ENCODE measurements around the gene RAB31. TPM values are rescaled to one million over a fixed set of nuclear protein-coding genes. Genes with fewer than 3 reads are reported as not detected.

The RAB31 gene
- polyA plus RNA-seq, 1 experiment, result 37.2 TPM

DNA sequence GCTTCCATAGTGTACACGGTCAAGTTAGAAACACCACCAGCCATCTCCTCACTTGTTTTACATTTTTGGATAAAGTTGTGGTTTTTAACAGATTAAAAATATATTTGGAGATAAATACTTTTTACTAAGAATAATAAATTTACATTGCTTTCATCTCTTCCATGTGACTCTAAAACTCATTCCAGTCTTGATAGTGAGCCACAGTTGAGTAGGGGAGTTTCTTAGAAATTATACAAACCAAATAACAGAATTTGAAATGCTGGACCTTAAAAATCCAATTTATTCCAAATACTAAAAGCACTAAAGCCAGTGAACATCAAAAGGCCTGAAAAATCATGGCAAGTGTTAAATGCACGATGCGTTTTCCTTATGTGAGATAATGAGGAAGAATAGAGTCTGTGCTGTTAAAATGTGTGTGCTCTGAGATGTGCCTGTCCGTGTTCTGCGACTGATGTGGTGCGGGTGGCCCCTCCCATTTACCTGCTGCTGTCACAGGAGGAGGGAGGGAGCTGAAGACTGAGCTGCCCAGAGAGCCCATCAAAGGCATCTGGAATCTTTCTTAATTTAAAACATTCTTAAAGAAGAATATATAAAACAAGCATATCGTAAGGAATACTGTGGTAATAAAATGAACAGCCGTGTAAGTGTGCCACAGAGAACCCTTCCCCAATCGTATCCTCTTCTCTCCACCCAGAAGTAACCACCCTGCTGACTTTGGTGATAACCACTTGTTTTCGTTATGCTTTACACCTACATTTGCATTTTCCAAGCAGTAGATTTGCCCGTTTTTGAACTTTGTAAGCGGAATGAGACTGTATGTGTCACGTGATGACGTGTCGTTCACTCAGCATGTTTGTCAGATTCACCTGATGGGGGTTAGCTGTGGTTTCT is 120.7 kb downstream of the RAB31 start:
- POLR2A ChIA-PET, result no interaction called here
- CTCF ChIA-PET, result interaction anchor here (1.6 kb wide), 1 partner anchor 7 kb away, joined by 3 read pairs; no protein-coding TSS in a partner anchor
- H3K27me3 ChIP-seq (ENCODE audit: control insufficient read depth, insufficient read depth, low read length), result no peaks in the 10 kb centered on the region
- peaks cover 3% of the 10 kb centered on the region for H3K36me3 ChIP-seq (ENCODE audit: control insufficient read depth, insufficient read depth, low read length)
- no peak for DNase-seq (ENCODE audit: low read depth)
- TF ChIP-seq, protein P1, sequence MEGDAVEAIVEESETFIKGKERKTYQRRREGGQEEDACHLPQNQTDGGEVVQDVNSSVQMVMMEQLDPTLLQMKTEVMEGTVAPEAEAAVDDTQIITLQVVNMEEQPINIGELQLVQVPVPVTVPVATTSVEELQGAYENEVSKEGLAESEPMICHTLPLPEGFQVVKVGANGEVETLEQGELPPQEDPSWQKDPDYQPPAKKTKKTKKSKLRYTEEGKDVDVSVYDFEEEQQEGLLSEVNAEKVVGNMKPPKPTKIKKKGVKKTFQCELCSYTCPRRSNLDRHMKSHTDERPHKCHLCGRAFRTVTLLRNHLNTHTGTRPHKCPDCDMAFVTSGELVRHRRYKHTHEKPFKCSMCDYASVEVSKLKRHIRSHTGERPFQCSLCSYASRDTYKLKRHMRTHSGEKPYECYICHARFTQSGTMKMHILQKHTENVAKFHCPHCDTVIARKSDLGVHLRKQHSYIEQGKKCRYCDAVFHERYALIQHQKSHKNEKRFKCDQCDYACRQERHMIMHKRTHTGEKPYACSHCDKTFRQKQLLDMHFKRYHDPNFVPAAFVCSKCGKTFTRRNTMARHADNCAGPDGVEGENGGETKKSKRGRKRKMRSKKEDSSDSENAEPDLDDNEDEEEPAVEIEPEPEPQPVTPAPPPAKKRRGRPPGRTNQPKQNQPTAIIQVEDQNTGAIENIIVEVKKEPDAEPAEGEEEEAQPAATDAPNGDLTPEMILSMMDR (IDR thresholded peaks at IDR 0.05; ENCODE audit: insufficient read depth, low read depth, low read length), result no peak
- H3K4me3 ChIP-seq (ENCODE audit: low read depth, low read length), result no peak overlapping the region

DNA sequence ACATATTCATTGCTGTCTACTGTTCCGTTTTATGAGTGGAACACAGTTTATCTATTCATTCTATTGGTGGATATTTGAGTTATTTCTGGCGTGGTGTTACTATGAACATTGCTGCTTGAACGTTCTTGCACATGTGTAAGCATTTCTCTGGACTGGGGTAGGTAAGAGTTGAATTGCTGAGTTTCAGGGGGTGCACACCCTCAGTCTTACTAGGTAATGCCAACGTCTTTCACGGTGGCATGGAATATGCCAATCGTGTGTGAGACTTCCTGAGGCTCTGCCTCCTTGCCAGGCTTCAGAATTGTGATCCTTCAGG is 121.3 kb downstream of the RAB31 start:
- H3K4me3 ChIP-seq (ENCODE audit: low read depth, low read length), result no peak overlapping the region
- no peak for DNase-seq (ENCODE audit: low read depth)
- POLR2A ChIA-PET, result no interaction called here
- H3K36me3 ChIP-seq (ENCODE audit: control insufficient read depth, insufficient read depth, low read length), result peaks cover 3% of the 10 kb centered on the region
- H3K27me3 ChIP-seq (ENCODE audit: control insufficient read depth, insufficient read depth, low read length), result no peaks in the 10 kb centered on the region
- TF ChIP-seq, protein P1 (IDR thresholded peaks at IDR 0.05; ENCODE audit: insufficient read depth, low read depth, low read length), result no peak
- CTCF ChIA-PET, result no interaction called here

DNA sequence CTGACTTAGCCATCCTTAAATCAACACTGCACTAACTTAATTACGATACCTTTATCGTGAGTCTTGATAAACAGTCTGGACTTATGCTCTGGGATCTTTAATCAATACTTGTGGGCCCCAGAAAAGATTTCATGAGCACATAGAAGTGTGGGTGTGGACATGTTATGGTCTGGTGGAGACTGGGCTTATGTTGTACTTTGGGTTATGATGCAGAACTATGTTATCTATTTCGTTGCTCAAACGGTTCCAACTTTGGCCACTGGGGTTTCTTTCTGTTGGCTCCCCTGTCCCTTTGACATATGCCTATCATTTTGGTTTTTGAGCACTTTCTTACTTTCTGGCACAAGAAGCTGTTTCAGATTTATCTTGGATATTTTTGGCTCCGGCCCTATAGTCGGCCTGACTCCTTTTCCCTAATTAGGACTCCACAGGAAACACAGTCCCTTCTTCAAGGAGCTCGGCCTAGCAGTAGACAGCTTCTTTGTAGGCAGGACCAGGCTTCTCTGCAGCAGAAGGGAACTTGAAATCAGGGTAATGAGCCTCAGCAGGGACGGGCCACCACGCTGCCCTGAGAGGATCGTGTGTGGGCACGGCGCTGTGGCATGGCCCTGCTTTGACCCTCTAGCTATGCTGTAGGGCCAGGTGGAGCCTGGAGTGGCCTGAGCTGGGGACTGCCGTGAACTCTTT is 123.1 kb downstream of the RAB31 start:
- no peak for DNase-seq (ENCODE audit: low read depth)
- ChIA-PET POLR2A (no interaction called here), CTCF (no interaction called here)
- TF ChIP-seq, protein P1 (IDR thresholded peaks at IDR 0.05; ENCODE audit: insufficient read depth, low read depth, low read length), result no peak
- H3K36me3 ChIP-seq (ENCODE audit: control insufficient read depth, insufficient read depth, low read length), result peaks cover 3% of the 10 kb centered on the region
- H3K4me3 ChIP-seq (ENCODE audit: low read depth, low read length), result no peak overlapping the region
- H3K27me3 ChIP-seq (ENCODE audit: control insufficient read depth, insufficient read depth, low read length), result no peaks in the 10 kb centered on the region

DNA sequence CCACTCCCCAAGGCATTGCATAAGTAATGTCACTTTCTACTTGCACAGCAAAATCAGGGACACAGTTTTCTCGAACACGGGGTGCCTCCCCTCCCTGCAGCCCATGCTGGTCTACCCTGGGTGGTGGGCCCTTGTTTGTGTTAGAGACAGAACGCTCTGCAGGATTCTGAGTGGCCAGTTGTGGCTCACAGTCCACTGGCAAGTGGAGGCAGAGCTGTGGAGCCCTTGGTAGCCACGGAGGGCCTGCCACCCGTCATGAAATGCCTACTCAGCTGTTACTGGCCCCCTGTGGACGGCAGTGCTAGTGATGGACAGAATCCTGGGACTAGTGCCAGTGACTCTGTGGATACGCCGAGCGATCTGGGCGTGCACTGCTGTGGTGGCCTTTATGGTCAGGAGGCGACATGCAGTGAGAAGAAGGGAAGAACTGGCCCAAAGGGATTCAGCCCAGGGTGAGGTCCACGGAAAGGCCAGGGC is 123.7 kb downstream of the RAB31 start:
- no peak overlapping the region for H3K4me3 ChIP-seq (ENCODE audit: low read depth, low read length)
- CTCF ChIA-PET, result no interaction called here

DNA sequence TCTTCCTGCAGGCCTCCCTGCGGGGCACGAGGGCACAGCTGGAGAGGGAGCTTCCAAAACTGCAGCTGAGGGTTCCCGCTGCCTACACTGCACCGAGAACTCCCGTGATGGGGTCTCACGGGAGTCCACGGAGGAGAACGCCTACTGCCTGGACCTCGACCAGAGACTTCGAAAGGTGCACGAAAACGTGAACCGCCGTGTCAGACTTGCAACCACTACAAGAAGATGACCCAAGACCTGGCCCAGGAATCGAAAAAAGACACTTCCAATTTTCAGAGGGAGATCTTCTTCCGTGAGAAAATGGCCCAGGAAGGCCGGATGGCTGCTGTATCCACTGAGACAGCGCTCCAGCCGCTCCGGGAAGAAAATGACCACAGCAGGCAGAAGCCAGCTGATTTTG is 124.8 kb downstream of the RAB31 start:
- peaks cover 3% of the 10 kb centered on the region for H3K36me3 ChIP-seq (ENCODE audit: control insufficient read depth, insufficient read depth, low read length)
- CTCF ChIA-PET, result no interaction called here
- POLR2A ChIA-PET, result no interaction called here
- DNase-seq (ENCODE audit: low read depth), result no peak
- TF ChIP-seq, protein P1 (IDR thresholded peaks at IDR 0.05; ENCODE audit: insufficient read depth, low read depth, low read length), result no peak
- no peaks in the 10 kb centered on the region for H3K27me3 ChIP-seq (ENCODE audit: control insufficient read depth, insufficient read depth, low read length)
- H3K4me3 ChIP-seq (ENCODE audit: low read depth, low read length), result no peak overlapping the region

More for the DNA sequence above, 123.7 kb downstream of the RAB31 start:
- TF ChIP-seq, protein P1 (IDR thresholded peaks at IDR 0.05; ENCODE audit: insufficient read depth, low read depth, low read length), result no peak
- DNase-seq (ENCODE audit: low read depth), result no peak
- Histone ChIP-seq H3K36me3 (ENCODE audit: control insufficient read depth, insufficient read depth, low read length) (peaks cover 3% of the 10 kb centered on the region), H3K27me3 (ENCODE audit: control insufficient read depth, insufficient read depth, low read length) (no peaks in the 10 kb centered on the region)
- POLR2A ChIA-PET, result no interaction called here
